Measurements from ENCODE around the gene TTBK1.

Gene TTBK1

DNA sequence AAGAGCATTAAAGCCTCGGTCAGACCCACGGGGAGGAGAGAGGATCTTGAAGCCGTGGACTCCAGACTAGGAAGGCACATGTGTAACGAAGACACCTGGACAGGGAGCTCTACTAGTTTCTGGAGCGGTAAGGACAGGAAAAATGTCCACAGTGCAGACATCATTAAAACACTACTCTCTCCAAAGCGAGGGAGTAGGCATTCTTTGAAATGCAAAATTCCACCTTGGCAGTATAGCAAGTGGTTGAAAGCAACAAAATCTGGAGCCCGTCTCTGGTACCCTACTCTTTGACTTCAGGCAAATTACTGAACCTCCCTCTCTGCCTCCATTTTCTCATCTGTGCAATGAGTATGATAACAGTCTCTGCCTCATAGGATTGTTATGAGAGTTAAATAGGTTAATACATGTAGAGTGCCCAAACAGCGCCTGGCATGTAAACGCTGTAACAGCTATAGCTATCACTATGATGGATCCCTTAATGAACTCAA, 65.8 kb downstream of the TTBK1 start:
- no peak for DNase-seq
- Histone ChIP-seq H3K27ac (ENCODE audit: insufficient read depth in 1 of 2, low read depth in 1 of 2, low read length in 2 of 2, poor library complexity in 1 of 2, severe bottlenecking in 2 of 2) (no peak overlapping the region), H3K9me3 (ENCODE audit: control extremely low read depth in 1 of 5, control insufficient read depth in 4 of 5, insufficient read depth in 2 of 5, low read depth in 1 of 5, low read length in 4 of 5) (no peaks in the 10 kb centered on the region), H3K4me3 (ENCODE audit: control insufficient read depth in 1 of 7, extremely low read depth in 1 of 7, insufficient read depth in 4 of 7, low read depth in 2 of 7, low read length in 6 of 7) (peak overlapping the region in 5 of 7 experiments; percentile 16 to 74 (median 63)), H3K4me1 (ENCODE audit: control extremely low read depth in 1 of 4, control insufficient read depth in 4 of 4, insufficient read depth in 4 of 4, low read length in 3 of 4) (peaks cover 24 to 50% (median 28%) of the 10 kb centered on the region in 4 experiments), H3K27me3 (replicated peaks in 2 of 5; ENCODE audit: control insufficient read depth in 4 of 5, insufficient read depth in 5 of 5, low read length in 4 of 5) (peaks cover 0 to 8% (median 0%) of the 10 kb centered on the region in 5 experiments), H3K36me3 (ENCODE audit: control insufficient read depth in 4 of 4, insufficient read depth in 4 of 4, low read length in 3 of 4) (no peaks in the 10 kb centered on the region)
- POLR2A ChIA-PET: no interaction called here
- CTCF ChIA-PET: interaction anchor here (0.9 to 3.9 kb wide), 11 partner anchors 10 to 90 kb away, joined by 3 to 25 read pairs (median 6); no protein-coding TSS in a partner anchor
- 28% methylated on average over 8 of the region's 9 CpGs for WGBS (ENCODE audit: insufficient coverage)

- no peaks in the 10 kb centered on the region for H3K9me3 ChIP-seq (ENCODE audit: control extremely low read depth in 1 of 5, control insufficient read depth in 4 of 5, insufficient read depth in 2 of 5, low read depth in 1 of 5, low read length in 4 of 5)
- H3K27ac ChIP-seq (ENCODE audit: insufficient read depth in 1 of 2, low read depth in 1 of 2, low read length in 2 of 2, poor library complexity in 1 of 2, severe bottlenecking in 2 of 2): no peak overlapping the region
- no peak for DNase-seq
- 100% methylated on average over 1 of the region's 2 CpGs for WGBS (ENCODE audit: insufficient coverage)
- no peaks in the 10 kb centered on the region for H3K36me3 ChIP-seq (ENCODE audit: control insufficient read depth in 4 of 4, insufficient read depth in 4 of 4, low read length in 3 of 4)
- H3K4me3 ChIP-seq (ENCODE audit: control insufficient read depth in 1 of 7, extremely low read depth in 1 of 7, insufficient read depth in 4 of 7, low read depth in 2 of 7, low read length in 6 of 7): no peak overlapping the region
- peaks cover 0 to 8% (median 0%) of the 10 kb centered on the region in 5 experiments for H3K27me3 ChIP-seq (replicated peaks in 2 of 5; ENCODE audit: control insufficient read depth in 4 of 5, insufficient read depth in 5 of 5, low read length in 4 of 5)
- ChIA-PET POLR2A (no interaction called here), CTCF (interaction anchor here (3.9 kb wide), 1 partner anchor 46 kb away, joined by 20 read pairs; no protein-coding TSS in a partner anchor)
- peaks cover 24 to 53% (median 28%) of the 10 kb centered on the region in 4 experiments for H3K4me1 ChIP-seq (ENCODE audit: control extremely low read depth in 1 of 4, control insufficient read depth in 4 of 4, insufficient read depth in 4 of 4, low read length in 3 of 4)
Observed at GRCh38 chr6:43310134-43310533, 66.9 kb downstream of the TTBK1 start.

DNA sequence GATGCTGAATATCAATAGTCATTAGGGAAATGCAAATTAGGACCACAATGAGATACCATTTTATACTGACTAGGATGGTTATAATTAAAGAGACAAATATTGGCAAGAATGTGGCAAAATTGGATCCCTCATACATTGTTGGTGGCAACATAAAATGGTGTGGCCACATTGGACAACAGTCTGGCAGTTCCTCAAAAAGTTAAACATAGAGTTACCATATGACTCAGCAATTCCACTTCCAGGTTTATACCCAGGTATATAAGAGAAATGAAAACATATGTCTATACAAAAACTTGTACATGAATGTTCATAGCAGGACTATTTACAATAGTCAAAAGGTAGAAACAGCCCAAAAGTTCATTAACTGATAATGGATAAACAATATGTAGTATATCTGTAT, 67.3 kb downstream of the TTBK1 start:
- Histone ChIP-seq H3K27ac (ENCODE audit: insufficient read depth in 1 of 2, low read depth in 1 of 2, low read length in 2 of 2, poor library complexity in 1 of 2, severe bottlenecking in 2 of 2) (no peak overlapping the region), H3K27me3 (replicated peaks in 2 of 5; ENCODE audit: control insufficient read depth in 4 of 5, insufficient read depth in 5 of 5, low read length in 4 of 5) (peaks cover 0 to 8% (median 0%) of the 10 kb centered on the region in 5 experiments), H3K4me1 (ENCODE audit: control extremely low read depth in 1 of 4, control insufficient read depth in 4 of 4, insufficient read depth in 4 of 4, low read length in 3 of 4) (peaks cover 24 to 53% (median 28%) of the 10 kb centered on the region in 4 experiments), H3K36me3 (ENCODE audit: control insufficient read depth in 4 of 4, insufficient read depth in 4 of 4, low read length in 3 of 4) (no peaks in the 10 kb centered on the region), H3K4me3 (ENCODE audit: control insufficient read depth in 1 of 7, extremely low read depth in 1 of 7, insufficient read depth in 4 of 7, low read depth in 2 of 7, low read length in 6 of 7) (no peak overlapping the region), H3K9me3 (ENCODE audit: control extremely low read depth in 1 of 5, control insufficient read depth in 4 of 5, insufficient read depth in 2 of 5, low read depth in 1 of 5, low read length in 4 of 5) (no peaks in the 10 kb centered on the region)
- ChIA-PET CTCF (no interaction called here), POLR2A (no interaction called here)
- DNase-seq: peak in 2 of 3 donors; percentile 80 to 83

GRCh38 chr6:43311666-43312065, 68.4 kb downstream of the TTBK1 start:
- POLR2A ChIA-PET: no interaction called here
- no CpG with 5 or more reads among the region's 3 CpGs for WGBS (ENCODE audit: insufficient coverage)
- CTCF ChIA-PET: interaction anchor here (1.2 to 6.1 kb wide), 3 partner anchors 23 to 86 kb away, joined by 4 to 28 read pairs (median 4); no protein-coding TSS in a partner anchor
- no peak for DNase-seq
- H3K27ac ChIP-seq (ENCODE audit: insufficient read depth in 1 of 2, low read depth in 1 of 2, low read length in 2 of 2, poor library complexity in 1 of 2, severe bottlenecking in 2 of 2): no peak overlapping the region
- no peaks in the 10 kb centered on the region for H3K36me3 ChIP-seq (ENCODE audit: control insufficient read depth in 4 of 4, insufficient read depth in 4 of 4, low read length in 3 of 4)
- no peak overlapping the region for H3K4me3 ChIP-seq (ENCODE audit: control insufficient read depth in 1 of 7, extremely low read depth in 1 of 7, insufficient read depth in 4 of 7, low read depth in 2 of 7, low read length in 6 of 7)
- H3K9me3 ChIP-seq (ENCODE audit: control extremely low read depth in 1 of 5, control insufficient read depth in 4 of 5, insufficient read depth in 2 of 5, low read depth in 1 of 5, low read length in 4 of 5): no peaks in the 10 kb centered on the region
- H3K27me3 ChIP-seq (replicated peaks in 2 of 5; ENCODE audit: control insufficient read depth in 4 of 5, insufficient read depth in 5 of 5, low read length in 4 of 5): peaks cover 0 to 8% (median 0%) of the 10 kb centered on the region in 5 experiments
- H3K4me1 ChIP-seq (ENCODE audit: control extremely low read depth in 1 of 4, control insufficient read depth in 4 of 4, insufficient read depth in 4 of 4, low read length in 3 of 4): peaks cover 24 to 53% (median 28%) of the 10 kb centered on the region in 4 experiments

DNA sequence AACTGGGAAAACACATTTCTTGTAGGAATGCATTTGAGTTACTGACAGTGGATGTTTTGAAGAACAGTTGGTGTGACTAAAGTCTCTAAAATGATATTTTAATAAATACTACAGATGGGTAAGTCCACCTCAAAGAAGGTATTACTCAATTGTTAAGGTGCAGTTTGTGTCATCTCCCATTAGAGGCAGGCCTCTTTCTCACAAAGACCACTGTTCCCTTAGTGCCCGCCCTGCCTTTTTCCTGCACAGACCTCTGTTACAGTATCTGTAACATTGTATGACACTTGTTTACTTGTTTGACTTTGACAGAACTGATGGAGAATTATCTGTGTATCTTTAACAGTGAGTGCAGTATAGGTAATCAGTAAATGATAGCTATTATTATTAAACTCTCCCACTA, 70.5 kb downstream of the TTBK1 start:
- H3K9me3 ChIP-seq (ENCODE audit: control extremely low read depth in 1 of 5, control insufficient read depth in 4 of 5, insufficient read depth in 2 of 5, low read depth in 1 of 5, low read length in 4 of 5): no peaks in the 10 kb centered on the region
- no CpG with 5 or more reads among the region's 1 CpG for WGBS (ENCODE audit: insufficient coverage)
- H3K4me3 ChIP-seq (ENCODE audit: control insufficient read depth in 1 of 7, extremely low read depth in 1 of 7, insufficient read depth in 4 of 7, low read depth in 2 of 7, low read length in 6 of 7): no peak overlapping the region
- peaks cover 0 to 3% (median 0%) of the 10 kb centered on the region in 5 experiments for H3K27me3 ChIP-seq (replicated peaks in 2 of 5; ENCODE audit: control insufficient read depth in 4 of 5, insufficient read depth in 5 of 5, low read length in 4 of 5)
- H3K36me3 ChIP-seq (ENCODE audit: control insufficient read depth in 4 of 4, insufficient read depth in 4 of 4, low read length in 3 of 4): no peaks in the 10 kb centered on the region
- ChIA-PET CTCF (interaction anchor here (0.7 to 6.1 kb wide), 10 partner anchors 9 to 173 kb away, joined by 3 to 28 read pairs (median 3); no protein-coding TSS in a partner anchor), POLR2A (no interaction called here)
- H3K4me1 ChIP-seq (ENCODE audit: control extremely low read depth in 1 of 4, control insufficient read depth in 4 of 4, insufficient read depth in 4 of 4, low read length in 3 of 4): peaks cover 18 to 39% (median 21%) of the 10 kb centered on the region in 4 experiments
- no peak for DNase-seq
- no peak overlapping the region for H3K27ac ChIP-seq (ENCODE audit: insufficient read depth in 1 of 2, low read depth in 1 of 2, low read length in 2 of 2, poor library complexity in 1 of 2, severe bottlenecking in 2 of 2)

GRCh38 chr6:43318011-43318410, 74.7 kb downstream of the TTBK1 start:
- Histone ChIP-seq H3K4me3 (ENCODE audit: control insufficient read depth in 1 of 7, extremely low read depth in 1 of 7, insufficient read depth in 4 of 7, low read depth in 2 of 7, low read length in 6 of 7) (no peak overlapping the region), H3K27ac (ENCODE audit: insufficient read depth in 1 of 2, low read depth in 1 of 2, low read length in 2 of 2, poor library complexity in 1 of 2, severe bottlenecking in 2 of 2) (no peak overlapping the region), H3K4me1 (ENCODE audit: control extremely low read depth in 1 of 4, control insufficient read depth in 4 of 4, insufficient read depth in 4 of 4, low read length in 3 of 4) (peaks cover 5 to 13% (median 6%) of the 10 kb centered on the region in 4 experiments), H3K36me3 (ENCODE audit: control insufficient read depth in 4 of 4, insufficient read depth in 4 of 4, low read length in 3 of 4) (no peaks in the 10 kb centered on the region), H3K9me3 (ENCODE audit: control extremely low read depth in 1 of 5, control insufficient read depth in 4 of 5, insufficient read depth in 2 of 5, low read depth in 1 of 5, low read length in 4 of 5) (no peaks in the 10 kb centered on the region), H3K27me3 (replicated peaks in 2 of 5; ENCODE audit: control insufficient read depth in 4 of 5, insufficient read depth in 5 of 5, low read length in 4 of 5) (no peaks in the 10 kb centered on the region)
- no peak for DNase-seq
- CTCF ChIA-PET: interaction anchor here (0.8 to 1.4 kb wide), 2 partner anchors 17 to 23 kb away, joined by 3 to 9 read pairs; no protein-coding TSS in a partner anchor
- POLR2A ChIA-PET: interaction anchor here (1.1 kb wide), 1 partner anchor 181 kb away, joined by 5 read pairs; no protein-coding TSS in a partner anchor
- WGBS (ENCODE audit: insufficient coverage): no CpG with 5 or more reads among the region's 2 CpGs

- no peaks in the 10 kb centered on the region for H3K27me3 ChIP-seq (replicated peaks in 2 of 5; ENCODE audit: control insufficient read depth in 4 of 5, insufficient read depth in 5 of 5, low read length in 4 of 5)
- H3K9me3 ChIP-seq (ENCODE audit: control extremely low read depth in 1 of 5, control insufficient read depth in 4 of 5, insufficient read depth in 2 of 5, low read depth in 1 of 5, low read length in 4 of 5): no peaks in the 10 kb centered on the region
- POLR2A ChIA-PET: no interaction called here
- no peaks in the 10 kb centered on the region for H3K36me3 ChIP-seq (ENCODE audit: control insufficient read depth in 4 of 4, insufficient read depth in 4 of 4, low read length in 3 of 4)
- H3K4me3 ChIP-seq (ENCODE audit: control insufficient read depth in 1 of 7, extremely low read depth in 1 of 7, insufficient read depth in 4 of 7, low read depth in 2 of 7, low read length in 6 of 7): no peak overlapping the region
- DNase-seq: peak in 2 of 3 donors; percentile 23 to 24
- CTCF ChIA-PET: interaction anchor here (1.1 to 1.6 kb wide), 2 partner anchors 11 to 12 kb away, joined by 5 to 6 read pairs; no protein-coding TSS in a partner anchor
- no peaks in the 10 kb centered on the region for H3K4me1 ChIP-seq (ENCODE audit: control extremely low read depth in 1 of 4, control insufficient read depth in 4 of 4, insufficient read depth in 4 of 4, low read length in 3 of 4)
- no CpG with 5 or more reads among the region's 1 CpG for WGBS (ENCODE audit: insufficient coverage)
- no peak overlapping the region for H3K27ac ChIP-seq (ENCODE audit: insufficient read depth in 1 of 2, low read depth in 1 of 2, low read length in 2 of 2, poor library complexity in 1 of 2, severe bottlenecking in 2 of 2)
Observed at GRCh38 chr6:43325876-43326275, 82.6 kb downstream of the TTBK1 start.
